BLaER1 (cell line): ENCODE measurements around the gene ECI1.
"Not testable (repeated sequence)": the region's sequence is repeated elsewhere in the genome, so short reads cannot be mapped to it uniquely, and the experiment has no call there.

Experiments
- H3K27ac ChIP-seq: shearing (Covaris generic); formaldehyde crosslinking; 2 replicates; pipeline ENCODE4 v1.8.1; 2022
- H3K27me3 ChIP-seq: shearing (Covaris generic); formaldehyde crosslinking; 2 replicates; pipeline ENCODE4 v1.8.1; 2022
- H3K36me3 ChIP-seq: shearing (Covaris generic); formaldehyde crosslinking; 2 replicates; pipeline ENCODE4 v1.8.1; 2022
- H3K4me1 ChIP-seq: shearing (Covaris generic); formaldehyde crosslinking; 2 replicates; pipeline ENCODE4 v1.8.1; 2022
- H3K4me2 ChIP-seq: shearing (Covaris generic); formaldehyde crosslinking; 2 replicates; pipeline ENCODE4 v1.8.1; 2022
- H3K4me3 ChIP-seq: shearing (Covaris generic); formaldehyde crosslinking; 2 replicates; pipeline ENCODE4 v1.8.1; 2022
- H3K9ac ChIP-seq: shearing (Covaris generic); formaldehyde crosslinking; 2 replicates; pipeline ENCODE4 v1.8.1; 2022
- H3K9me3 ChIP-seq: shearing (Covaris generic); formaldehyde crosslinking; 2 replicates; pipeline ENCODE4 v1.8.1; 2022
- H4K20me1 ChIP-seq: shearing (Covaris generic); formaldehyde crosslinking; 2 replicates; pipeline ENCODE4 v1.8.1; 2022
- Cebpa-rat ChIP-seq: shearing (Covaris generic); IDR thresholded peaks from 2 replicates; pipeline ENCODE4 v1.8.1; 2022

The ECI1 gene

DNA sequence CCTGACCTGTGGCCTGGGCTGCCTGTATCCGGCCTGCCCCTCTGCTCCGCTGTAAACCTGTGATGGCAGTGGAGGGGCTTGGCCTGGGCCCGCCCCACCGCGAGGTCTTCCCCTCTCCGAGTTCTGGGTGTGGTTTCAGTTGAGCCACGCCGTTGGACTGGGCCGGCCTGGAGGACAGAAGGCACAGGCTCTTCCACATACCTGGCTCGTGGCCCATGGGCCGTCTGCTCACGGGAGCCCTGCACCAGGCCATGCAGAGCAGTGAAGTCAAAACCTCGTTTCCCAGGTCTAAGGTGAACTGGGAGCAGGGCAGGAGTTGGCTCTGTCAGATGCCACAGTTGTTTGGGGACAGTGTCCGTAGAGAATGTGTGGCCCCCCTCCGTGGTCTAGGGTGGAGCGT is 22.1 kb upstream of the ECI1 start:
- H3K36me3 ChIP-seq: peaks cover 24% of the 10 kb centered on the region; the same call in 1 of the 2 replicates
- H3K4me2 ChIP-seq: no peak overlapping the region
- peaks cover 26% of the 10 kb centered on the region for H3K4me1 ChIP-seq
- no peak overlapping the region for H3K9ac ChIP-seq
- no peak overlapping the region for H3K4me3 ChIP-seq
- TF ChIP-seq Cebpa-rat: no peak
- H4K20me1 ChIP-seq: peaks cover 23% of the 10 kb centered on the region
- H3K27ac ChIP-seq: no peak overlapping the region
- H3K9me3 ChIP-seq: no peaks in the 10 kb centered on the region
- H3K27me3 ChIP-seq: no peaks in the 10 kb centered on the region

DNA sequence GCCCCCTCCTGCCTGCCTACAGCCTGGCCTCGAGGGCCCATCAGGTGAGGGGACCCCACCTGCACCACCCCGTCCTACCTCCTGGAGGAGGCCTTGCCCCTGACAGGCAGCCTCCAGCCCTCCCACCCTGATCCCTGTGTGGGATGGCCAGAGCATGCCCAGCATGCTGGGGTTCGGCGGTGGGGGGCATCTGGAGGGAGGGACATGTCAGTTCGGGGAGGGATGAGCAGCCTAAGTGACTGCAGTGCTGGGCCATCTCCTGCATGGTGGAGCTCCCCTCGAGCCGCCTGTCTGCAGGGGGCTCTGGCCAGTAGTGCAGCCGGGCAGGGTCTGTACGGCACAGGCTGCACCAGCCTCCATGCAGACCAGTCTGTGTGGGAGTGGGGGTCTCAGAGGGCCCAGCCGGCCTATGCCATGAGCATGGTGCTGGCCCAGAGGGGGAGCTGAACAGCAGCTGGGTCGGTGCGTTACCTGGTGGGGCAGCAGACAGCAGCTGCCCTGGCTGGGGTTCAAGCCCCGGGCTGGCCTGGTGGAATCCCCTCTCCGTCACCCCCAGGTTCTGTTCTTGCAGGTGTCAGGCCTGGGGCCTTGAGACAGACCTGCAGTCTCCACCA is 20.6 kb upstream of the ECI1 start:
- peaks cover 32% of the 10 kb centered on the region for H4K20me1 ChIP-seq
- H3K4me1 ChIP-seq: peaks cover 26% of the 10 kb centered on the region

DNA sequence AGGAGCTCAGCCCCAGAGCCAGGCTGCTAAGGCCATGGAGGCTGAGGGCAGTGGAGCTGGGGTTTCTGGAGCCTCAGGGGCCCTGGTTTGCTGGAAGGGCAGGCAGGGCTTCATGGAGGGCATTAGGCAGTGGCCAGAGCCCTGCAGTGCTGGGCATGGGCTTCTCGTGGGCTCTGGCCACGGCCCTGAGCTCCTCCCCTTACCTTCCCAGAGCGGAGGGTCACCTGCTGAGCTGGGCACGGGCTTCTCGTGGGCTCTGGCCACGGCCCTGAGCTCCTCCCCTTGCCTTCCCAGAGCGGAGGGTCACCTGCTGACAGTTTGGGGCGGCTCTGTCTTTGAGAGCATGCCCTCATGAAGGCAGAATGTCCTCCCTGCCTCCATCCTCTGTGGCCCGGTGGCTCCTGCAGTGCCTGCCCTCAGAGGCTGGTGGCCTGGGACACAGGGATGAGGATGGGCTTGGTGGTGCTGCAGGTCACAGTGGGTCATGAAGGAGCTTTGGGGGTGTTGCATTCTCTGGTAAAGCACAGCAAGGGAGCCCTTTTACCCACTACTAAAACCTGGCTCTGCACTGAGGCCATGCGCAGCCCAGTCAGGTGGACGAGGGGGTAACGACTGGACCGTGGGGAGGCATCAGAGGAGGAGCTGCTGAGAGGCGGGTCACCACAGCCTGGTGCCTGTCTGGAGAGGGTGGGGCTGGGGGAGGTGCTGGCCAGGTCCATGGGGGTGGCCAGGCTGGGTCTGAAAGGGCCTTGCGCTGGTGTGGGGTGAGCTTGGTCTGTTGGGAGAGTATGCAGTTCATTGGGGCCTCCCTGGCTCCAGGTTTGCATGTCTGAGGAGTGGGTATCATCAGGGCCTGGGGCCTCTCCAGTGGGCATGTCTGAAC is 19.4 kb upstream of the ECI1 start:
- Histone ChIP-seq H3K36me3 (peaks cover 10% of the 10 kb centered on the region), H3K4me2 (peak overlapping the region; percentile 94; the same call in 1 of the 2 replicates), H3K27ac (no peak overlapping the region), H3K9me3 (no peaks in the 10 kb centered on the region), H4K20me1 (peaks cover 43% of the 10 kb centered on the region), H3K4me1 (peaks cover 30% of the 10 kb centered on the region), H3K9ac (no peak overlapping the region), H3K4me3 (no peak overlapping the region), H3K27me3 (no peaks in the 10 kb centered on the region)
- no peak for TF ChIP-seq Cebpa-rat

More for the DNA sequence above, 20.6 kb upstream of the ECI1 start:
- H3K4me2 ChIP-seq: no peak overlapping the region
- TF ChIP-seq Cebpa-rat: no peak
- H3K36me3 ChIP-seq: peaks cover 14% of the 10 kb centered on the region; the same call in 1 of the 2 replicates
- H3K9me3 ChIP-seq: no peaks in the 10 kb centered on the region
- no peak overlapping the region for H3K4me3 ChIP-seq
- H3K9ac ChIP-seq: no peak overlapping the region
- H3K27ac ChIP-seq: no peak overlapping the region
- no peaks in the 10 kb centered on the region for H3K27me3 ChIP-seq

DNA sequence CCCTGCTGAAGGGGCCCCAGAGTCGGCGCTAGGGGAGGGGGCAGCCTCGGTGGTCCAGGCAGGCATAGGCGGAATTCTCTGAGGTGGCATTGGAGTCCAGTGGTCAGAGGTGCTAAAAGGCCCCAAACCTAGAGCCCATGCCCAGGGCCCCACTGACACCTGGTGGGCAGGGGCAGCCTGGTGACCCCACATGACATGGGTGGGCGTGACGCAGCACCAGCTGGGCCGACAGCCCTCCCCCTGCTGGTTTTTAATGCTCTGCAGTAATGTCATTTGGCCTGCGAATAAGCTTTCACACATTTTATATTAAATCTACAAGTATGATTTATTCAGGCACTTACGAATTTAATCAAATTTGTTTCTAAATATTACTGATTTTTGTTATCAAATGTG is 18.7 kb upstream of the ECI1 start:
- no peaks in the 10 kb centered on the region for H3K9me3 ChIP-seq
- H3K9ac ChIP-seq: no peak overlapping the region
- H3K4me1 ChIP-seq: peaks cover 34% of the 10 kb centered on the region
- no peak overlapping the region for H3K4me3 ChIP-seq
- H3K36me3 ChIP-seq: peaks cover 18% of the 10 kb centered on the region
- no peaks in the 10 kb centered on the region for H3K27me3 ChIP-seq
- no peak for TF ChIP-seq Cebpa-rat
- no peak overlapping the region for H3K27ac ChIP-seq
- H4K20me1 ChIP-seq: peaks cover 50% of the 10 kb centered on the region
- H3K4me2 ChIP-seq: peak overlapping the region; percentile 94

DNA sequence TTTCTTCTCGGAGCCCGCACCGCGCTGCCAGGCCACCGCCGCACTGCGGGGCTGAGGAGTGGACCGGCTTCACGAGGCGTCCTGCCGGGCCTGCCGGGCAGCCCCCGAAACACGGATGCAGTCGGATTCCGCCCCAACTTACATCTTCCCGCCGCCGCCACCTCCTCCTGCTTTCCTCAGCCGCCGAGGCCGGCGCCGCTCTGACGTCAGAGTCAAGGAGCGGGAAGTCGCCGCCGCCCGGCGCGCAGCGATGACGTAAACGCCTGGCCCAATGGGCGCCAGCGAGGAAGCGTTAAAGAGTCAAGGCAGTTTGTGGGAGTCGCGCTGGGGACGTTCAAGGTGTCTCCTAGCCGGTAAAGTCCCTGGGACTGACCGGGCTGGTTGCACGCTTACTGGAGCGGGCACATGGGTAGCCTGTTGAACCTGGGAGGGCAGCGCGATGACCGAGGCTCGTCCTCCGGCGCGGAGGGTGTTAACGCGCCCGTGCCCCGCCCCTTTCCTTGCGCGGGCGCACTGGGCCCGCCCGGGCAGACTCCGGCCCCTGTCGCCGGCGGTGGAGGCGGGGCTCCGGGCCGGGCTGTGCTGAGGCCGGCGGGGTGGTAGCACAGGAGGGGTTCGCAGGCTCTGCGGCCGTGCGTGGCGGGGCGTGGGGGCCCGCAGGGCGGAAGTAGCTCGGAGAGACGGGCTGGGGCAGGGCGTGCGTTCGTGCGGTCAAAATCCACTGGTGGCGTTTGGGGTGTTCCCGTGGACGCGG is 16.7 kb upstream of the ECI1 start, which contains the start of gene RNPS1:
Gene RNPS1 (minus strand): TSS at position 214 of the 754 bp plus-strand sequence. CDS start 3,483 bp downstream, outside the sequence.
- peaks cover 70% of the 10 kb centered on the region for H4K20me1 ChIP-seq
- 0 out of 2 replicates have a peak, but pooled peaks have one; percentile 26 for TF ChIP-seq Cebpa-rat
- H3K4me2 ChIP-seq: peak within 1 kb of the TSS; percentile 94
- no peaks in the 10 kb centered on the region for H3K9me3 ChIP-seq
- H3K9ac ChIP-seq: peak within 1 kb of the TSS; percentile 97
- no peaks in the 10 kb centered on the region for H3K27me3 ChIP-seq
- peaks cover 34% of the 10 kb centered on the region for H3K4me1 ChIP-seq
- H3K4me3 ChIP-seq: peak within 1 kb of the TSS; percentile 79
- H3K27ac ChIP-seq: peak within 1 kb of the TSS; percentile 97
- H3K36me3 ChIP-seq: peaks cover 32% of the 10 kb centered on the region

DNA sequence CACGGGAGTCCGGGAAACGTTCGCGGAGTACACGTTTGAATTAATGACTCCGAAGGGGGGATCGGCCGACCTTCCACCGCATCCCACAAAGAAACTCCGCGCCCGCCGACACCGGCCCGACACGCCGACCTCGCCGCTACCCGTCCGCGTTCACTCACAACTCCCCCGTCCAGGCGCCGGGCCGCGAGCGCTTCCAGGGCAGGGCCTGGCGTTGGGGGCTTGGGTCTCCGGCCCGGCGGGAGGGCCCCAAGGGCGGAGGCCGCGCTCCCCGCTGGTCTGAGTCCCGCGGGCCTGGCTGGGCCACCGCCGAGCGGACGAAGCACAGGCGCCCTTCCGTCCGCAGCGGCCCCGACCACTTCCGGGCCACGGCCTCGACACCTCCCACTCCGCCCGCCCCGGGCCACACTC is 16.1 kb upstream of the ECI1 start:
- peaks cover 76% of the 10 kb centered on the region for H4K20me1 ChIP-seq
- peak overlapping the region; percentile 79 for H3K4me3 ChIP-seq
- H3K9ac ChIP-seq: peak overlapping the region; percentile 97
- peaks cover 36% of the 10 kb centered on the region for H3K36me3 ChIP-seq
- peak overlapping the region; percentile 97 for H3K27ac ChIP-seq
- H3K4me1 ChIP-seq: peaks cover 34% of the 10 kb centered on the region
- H3K4me2 ChIP-seq: peak overlapping the region; percentile 94
- H3K27me3 ChIP-seq, H3K9me3 ChIP-seq: not testable (repeated sequence)

DNA sequence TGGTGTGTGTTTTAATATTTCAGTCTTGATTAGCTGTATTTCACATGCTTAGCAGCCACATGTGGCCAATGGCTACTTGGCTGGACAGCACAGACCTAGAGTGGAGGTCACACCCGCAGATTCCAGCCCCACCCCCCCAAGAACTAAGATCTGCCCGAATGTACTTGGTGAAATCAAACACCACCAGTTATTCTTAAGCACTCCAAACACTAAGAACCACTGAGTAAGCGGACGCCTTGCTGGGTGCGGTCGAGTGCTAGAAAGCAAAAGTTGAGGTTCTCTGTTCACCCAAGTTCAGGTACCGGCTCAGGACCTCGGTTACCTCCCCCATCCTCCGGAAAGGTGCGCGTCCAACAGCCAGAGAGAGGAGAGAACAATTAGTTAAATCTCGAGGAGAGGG is 15.5 kb upstream of the ECI1 start:
- peaks cover 43% of the 10 kb centered on the region for H3K36me3 ChIP-seq
- H3K4me3 ChIP-seq: peak overlapping the region; percentile 79
- H3K4me1 ChIP-seq: peaks cover 34% of the 10 kb centered on the region
- H4K20me1 ChIP-seq: peaks cover 82% of the 10 kb centered on the region
- peak overlapping the region; percentile 97 for H3K27ac ChIP-seq
- peak overlapping the region; percentile 94 for H3K4me2 ChIP-seq
- H3K9ac ChIP-seq: peak overlapping the region; percentile 97
- not testable (repeated sequence) for H3K27me3 ChIP-seq, H3K9me3 ChIP-seq

DNA sequence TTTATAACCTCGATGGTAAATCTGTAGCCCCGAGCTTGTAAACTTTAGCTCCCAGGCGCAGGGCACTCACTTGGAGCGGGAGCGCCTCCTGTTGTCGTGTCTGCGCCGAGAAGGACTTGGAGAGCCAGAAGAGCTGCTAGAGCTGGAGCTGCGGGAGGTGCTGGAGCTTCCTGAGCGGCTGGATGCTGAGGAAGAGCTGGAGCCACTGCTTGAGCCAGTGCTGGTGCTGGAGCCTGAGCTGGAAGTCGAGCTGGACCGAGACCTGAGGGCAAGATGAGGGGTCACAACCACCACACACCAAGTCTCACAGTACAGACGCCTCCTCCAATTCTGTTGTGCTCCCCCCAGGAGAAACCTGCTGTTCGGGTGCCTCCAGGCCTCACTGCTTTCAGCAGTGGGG is 11.6 kb upstream of the ECI1 start:
- H3K9me3 ChIP-seq, H3K9ac ChIP-seq, H3K27ac ChIP-seq, H3K4me3 ChIP-seq, H3K27me3 ChIP-seq, H3K4me2 ChIP-seq: not testable (repeated sequence)
- Histone ChIP-seq H4K20me1 (peaks cover 98% of the 10 kb centered on the region), H3K36me3 (peaks cover 81% of the 10 kb centered on the region), H3K4me1 (peaks cover 16% of the 10 kb centered on the region)

DNA sequence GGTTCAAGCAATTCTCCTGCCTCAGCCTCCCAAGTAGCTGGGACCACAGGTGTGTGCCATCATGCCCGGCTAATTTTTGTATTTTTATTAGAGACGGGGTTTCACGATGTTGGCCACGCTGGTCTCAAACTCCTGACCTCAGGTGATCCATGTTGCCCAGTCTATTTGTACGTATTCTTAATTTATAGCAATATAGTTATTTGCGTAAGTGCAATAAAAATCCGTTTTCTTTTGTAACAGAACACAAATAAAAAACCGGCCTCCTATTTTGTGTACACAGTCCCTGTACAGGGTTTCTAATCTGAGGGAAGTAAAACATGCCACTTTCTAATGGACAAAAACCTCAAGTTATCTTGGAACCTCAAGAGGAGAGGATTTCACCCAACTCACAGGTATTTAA is 8.9 kb upstream of the ECI1 start:
- H3K27me3 ChIP-seq: no peaks in the 10 kb centered on the region
- no peak overlapping the region for H3K4me2 ChIP-seq
- H3K36me3 ChIP-seq: peaks cover 100% of the 10 kb centered on the region
- no peak overlapping the region for H3K4me3 ChIP-seq
- peaks cover 100% of the 10 kb centered on the region for H4K20me1 ChIP-seq
- no peak for TF ChIP-seq Cebpa-rat
- H3K9me3 ChIP-seq: no peaks in the 10 kb centered on the region
- H3K9ac ChIP-seq: no peak overlapping the region
- no peaks in the 10 kb centered on the region; the same call in 1 of the 2 replicates for H3K4me1 ChIP-seq
- H3K27ac ChIP-seq: no peak overlapping the region

DNA sequence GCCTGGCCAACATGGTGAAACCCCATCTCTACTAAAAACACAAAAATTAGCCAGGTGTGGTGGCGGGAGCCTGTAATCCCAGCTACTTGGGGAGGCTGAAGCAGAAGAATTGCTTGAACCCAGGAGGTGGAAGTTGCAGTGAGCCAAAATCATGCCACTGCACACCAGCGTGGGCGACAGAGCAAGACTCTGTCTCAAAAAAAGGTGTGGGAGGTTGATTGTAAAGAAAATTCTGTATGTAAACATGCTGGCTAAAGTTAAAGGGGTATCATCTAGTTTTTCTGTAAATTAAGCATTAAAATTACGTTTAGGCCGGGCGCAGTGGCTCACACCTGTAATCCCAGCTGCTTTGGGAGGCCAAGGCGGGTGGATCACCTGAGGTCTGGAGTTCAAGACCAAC is 7.1 kb upstream of the ECI1 start:
- H3K9me3 ChIP-seq, H3K4me2 ChIP-seq, H3K4me1 ChIP-seq, H3K27me3 ChIP-seq, H3K27ac ChIP-seq, H3K4me3 ChIP-seq: not testable (repeated sequence)
- peaks cover 97% of the 10 kb centered on the region for H4K20me1 ChIP-seq
- H3K9ac ChIP-seq: 0 out of 2 replicates have a peak overlapping the region, but pooled peaks have one; percentile 40
- peaks cover 100% of the 10 kb centered on the region for H3K36me3 ChIP-seq
